Smooth muscle cell (in vitro differentiated cells): ENCODE data around the gene GALNT5. TPM values are rescaled to one million over a fixed set of nuclear protein-coding genes. Genes with fewer than 3 reads are reported as not detected.

Source experiments
- DNase-seq: peaks from one replicate; lab custom pipeline; 2025; ENCODE audit not compliant: unreplicated experiment; lab: John Stamatoyannopoulos, UW
- H2AFZ ChIP-seq: fragments of 200-600 bp; sonication (generic); 2 replicates; pipeline ENCODE4 v1.6.0; 2016; ENCODE audit warnings: antibody characterized with exemption, low read depth, mild to moderate bottlenecking
- H3F3A ChIP-seq: fragments of 200-600 bp; sonication (generic); 2 replicates; pipeline ENCODE4 v1.6.0; 2017; ENCODE audit warnings: antibody characterized with exemption, low read depth
- H3K27ac ChIP-seq: fragments of 200-600 bp; sonication (generic); 2 replicates; pipeline ENCODE4 v1.5.1; 2016; ENCODE audit warnings: low read depth, mild to moderate bottlenecking
- H3K27me3 ChIP-seq: fragments of 200-600 bp; sonication (generic); 2 replicates; pipeline ENCODE4 v1.6.1; 2016; ENCODE audit warnings: low read depth, mild to moderate bottlenecking
- H3K36me3 ChIP-seq: fragments of 200-600 bp; sonication (generic); 2 replicates; pipeline ENCODE4 v1.5.1; 2016; ENCODE audit warnings: low read depth
- H3K4me1 ChIP-seq: fragments of 200-600 bp; sonication (generic); 2 replicates; pipeline ENCODE4 v1.5.1; 2016; ENCODE audit warnings: low read depth
- H3K4me2 ChIP-seq: fragments of 200-600 bp; sonication (generic); 2 replicates; pipeline ENCODE4 v1.6.0; 2016; ENCODE audit warnings: mild to moderate bottlenecking
- H3K4me3 ChIP-seq: fragments of 200-600 bp; sonication (generic); 2 replicates; pipeline ENCODE4 v1.5.1; 2016; ENCODE audit warnings: mild to moderate bottlenecking
- H3K79me2 ChIP-seq: fragments of 200-600 bp; sonication (generic); 2 replicates; pipeline ENCODE4 v1.6.0; 2016; ENCODE audit warnings: low read depth, mild to moderate bottlenecking
- H3K9ac ChIP-seq: fragments of 200-600 bp; sonication (generic); 2 replicates; pipeline ENCODE4 v1.6.0; 2016; ENCODE audit warnings: low read depth
- H3K9me3 ChIP-seq: fragments of 200-600 bp; sonication (generic); replicated peaks from 2 replicates; pipeline ENCODE4 v1.5.1; 2016; ENCODE audit warnings: low read depth
- H4K20me1 ChIP-seq: fragments of 200-600 bp; sonication (generic); 2 replicates; pipeline ENCODE4 v1.6.0; 2016; ENCODE audit warnings: low read depth
- WGBS: methylation state at CpG from one replicate; pipeline ENCODE4 v1.1.7; 2016; ENCODE audit warnings: low lambda C conversion rate; 5-methylcytosine and 5-hydroxymethylcytosine counted together
- polyA plus RNA-seq: library from polyadenylated mRNA; unstranded; fragments of >200 nt; fragmentation: Nextera tagmentation; extraction: Ambion mirVana; gene quantifications from 2 replicates; pipeline ENCODE4 v1.2.1, GENCODE V29; 2016
- total RNA-seq: library from RNA; depleted of rRNA; stranded (reverse); fragments of >200 nt; gene quantifications from 2 replicates; pipeline ENCODE4 v1.2.3, GENCODE V29; 2014
- TF ChIP-seq, protein P1 (sequence below): fragments of 200-600 bp; sonication (generic); IDR thresholded peaks from 2 replicates; pipeline ENCODE4 v1.5.1; 2017; ENCODE audit warnings: borderline replicate concordance, mild to moderate bottlenecking, antibody characterized with exemption; ENCODE audit not compliant: insufficient read depth, poor library complexity, severe bottlenecking

Gene GALNT5
- total and polyA plus RNA-seq, 2 experiments from 2014 or later = 1.8 to 2.0 TPM

DNA sequence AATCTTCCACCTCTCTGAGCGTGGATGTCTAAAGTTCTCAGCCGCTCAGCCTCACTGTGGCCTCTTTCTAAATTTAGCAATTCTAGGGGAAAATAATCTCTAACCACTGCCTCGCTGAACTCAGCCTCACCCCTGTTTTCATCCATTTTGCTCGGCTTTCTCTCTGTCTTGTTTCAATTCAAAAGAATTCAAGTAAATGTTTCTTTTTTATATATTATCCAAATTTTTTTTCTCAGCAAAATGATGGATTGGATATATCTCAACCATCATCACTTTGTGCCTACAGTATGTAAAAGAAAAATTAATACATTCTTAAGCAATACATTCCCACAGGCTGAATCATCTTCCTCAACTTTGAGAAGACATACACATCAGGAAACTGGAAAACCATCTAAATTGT, 24.0 kb upstream of the GALNT5 start:
- no peak overlapping the region for H3K4me3 ChIP-seq
- H2AFZ ChIP-seq = no peak overlapping the region
- no peaks in the 10 kb centered on the region for H3K36me3 ChIP-seq
- H3F3A ChIP-seq = no peaks in the 10 kb centered on the region
- no peak overlapping the region for H3K27ac ChIP-seq
- no peak for DNase-seq
- TF ChIP-seq, protein P1, sequence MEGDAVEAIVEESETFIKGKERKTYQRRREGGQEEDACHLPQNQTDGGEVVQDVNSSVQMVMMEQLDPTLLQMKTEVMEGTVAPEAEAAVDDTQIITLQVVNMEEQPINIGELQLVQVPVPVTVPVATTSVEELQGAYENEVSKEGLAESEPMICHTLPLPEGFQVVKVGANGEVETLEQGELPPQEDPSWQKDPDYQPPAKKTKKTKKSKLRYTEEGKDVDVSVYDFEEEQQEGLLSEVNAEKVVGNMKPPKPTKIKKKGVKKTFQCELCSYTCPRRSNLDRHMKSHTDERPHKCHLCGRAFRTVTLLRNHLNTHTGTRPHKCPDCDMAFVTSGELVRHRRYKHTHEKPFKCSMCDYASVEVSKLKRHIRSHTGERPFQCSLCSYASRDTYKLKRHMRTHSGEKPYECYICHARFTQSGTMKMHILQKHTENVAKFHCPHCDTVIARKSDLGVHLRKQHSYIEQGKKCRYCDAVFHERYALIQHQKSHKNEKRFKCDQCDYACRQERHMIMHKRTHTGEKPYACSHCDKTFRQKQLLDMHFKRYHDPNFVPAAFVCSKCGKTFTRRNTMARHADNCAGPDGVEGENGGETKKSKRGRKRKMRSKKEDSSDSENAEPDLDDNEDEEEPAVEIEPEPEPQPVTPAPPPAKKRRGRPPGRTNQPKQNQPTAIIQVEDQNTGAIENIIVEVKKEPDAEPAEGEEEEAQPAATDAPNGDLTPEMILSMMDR = no peak
- peaks cover 5% of the 10 kb centered on the region for H3K4me1 ChIP-seq
- no peaks in the 10 kb centered on the region for H4K20me1 ChIP-seq
- H3K9me3 ChIP-seq = no peaks in the 10 kb centered on the region
- H3K9ac ChIP-seq = no peak overlapping the region
- 81% methylated on average over 4 of the region's 4 CpGs for WGBS
- H3K4me2 ChIP-seq = no peak overlapping the region
- no peaks in the 10 kb centered on the region for H3K79me2 ChIP-seq
- H3K27me3 ChIP-seq = no peaks in the 10 kb centered on the region

DNA sequence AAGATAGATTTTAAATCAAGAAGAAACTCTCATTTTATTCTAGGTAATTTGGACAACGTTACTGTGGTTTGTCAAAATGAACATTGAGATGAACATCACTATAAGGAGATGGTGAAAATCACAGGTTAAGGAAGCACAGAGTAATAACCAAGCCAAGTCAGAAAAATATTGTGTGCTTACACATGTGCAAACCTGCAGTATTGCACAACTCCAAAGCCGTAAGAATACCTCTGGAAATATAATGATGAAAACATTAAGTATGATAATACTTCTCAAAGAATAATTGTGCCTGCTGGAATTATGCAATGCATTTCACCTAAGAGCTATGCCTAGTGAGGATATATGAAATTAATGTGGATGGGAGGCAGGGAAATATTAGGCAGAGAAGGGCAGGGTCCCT, 21.1 kb upstream of the GALNT5 start:
- no peak overlapping the region for H3K27ac ChIP-seq
- TF ChIP-seq, protein P1 = no peak
- H3K4me2 ChIP-seq = no peak overlapping the region

DNA sequence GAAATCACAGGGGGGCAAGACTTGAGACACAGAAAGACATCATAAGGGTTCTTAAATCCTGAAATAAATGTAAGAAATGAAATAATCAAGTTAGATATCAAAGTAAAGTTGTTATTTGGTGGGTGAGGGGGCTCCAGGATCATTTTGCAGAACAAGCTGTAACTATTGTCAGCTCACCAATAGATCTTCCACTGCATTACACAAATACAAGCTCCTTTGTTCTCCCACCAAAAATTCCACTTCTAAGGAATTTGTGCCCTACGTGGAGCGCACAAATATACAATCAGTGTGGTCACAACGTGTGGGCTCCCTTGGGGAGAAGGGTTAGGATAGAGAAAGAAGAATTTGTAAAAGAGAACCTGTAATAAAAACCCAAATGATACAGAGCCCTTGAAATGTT, 19.2 kb upstream of the GALNT5 start:
- no peak overlapping the region for H2AFZ ChIP-seq
- no peaks in the 10 kb centered on the region for H3K79me2 ChIP-seq
- no peaks in the 10 kb centered on the region for H3K9me3 ChIP-seq
- H4K20me1 ChIP-seq = no peaks in the 10 kb centered on the region
- no peak overlapping the region for H3K9ac ChIP-seq
- DNase-seq = no peak
- no peaks in the 10 kb centered on the region for H3K36me3 ChIP-seq
- H3F3A ChIP-seq = no peaks in the 10 kb centered on the region
- no peaks in the 10 kb centered on the region for H3K27me3 ChIP-seq
- H3K4me3 ChIP-seq = no peak overlapping the region
- TF ChIP-seq, protein P1 = no peak
- H3K4me2 ChIP-seq = no peak overlapping the region
- WGBS = 76% methylated on average over 3 of the region's 3 CpGs
- H3K4me1 ChIP-seq = peaks cover 10% of the 10 kb centered on the region
- H3K27ac ChIP-seq = no peak overlapping the region

More for the DNA sequence above, 21.1 kb upstream of the GALNT5 start:
- no peaks in the 10 kb centered on the region for H3K79me2 ChIP-seq
- no peak for DNase-seq
- H3K9me3 ChIP-seq = no peaks in the 10 kb centered on the region
- H3K9ac ChIP-seq = no peak overlapping the region
- H2AFZ ChIP-seq = no peak overlapping the region
- H4K20me1 ChIP-seq = no peaks in the 10 kb centered on the region
- H3K27me3 ChIP-seq = no peaks in the 10 kb centered on the region
- no peak overlapping the region for H3K4me3 ChIP-seq
- WGBS = 88% methylated on average over 2 of the region's 2 CpGs
- no peaks in the 10 kb centered on the region for H3F3A ChIP-seq
- H3K4me1 ChIP-seq = peaks cover 10% of the 10 kb centered on the region
- H3K36me3 ChIP-seq = no peaks in the 10 kb centered on the region

DNA sequence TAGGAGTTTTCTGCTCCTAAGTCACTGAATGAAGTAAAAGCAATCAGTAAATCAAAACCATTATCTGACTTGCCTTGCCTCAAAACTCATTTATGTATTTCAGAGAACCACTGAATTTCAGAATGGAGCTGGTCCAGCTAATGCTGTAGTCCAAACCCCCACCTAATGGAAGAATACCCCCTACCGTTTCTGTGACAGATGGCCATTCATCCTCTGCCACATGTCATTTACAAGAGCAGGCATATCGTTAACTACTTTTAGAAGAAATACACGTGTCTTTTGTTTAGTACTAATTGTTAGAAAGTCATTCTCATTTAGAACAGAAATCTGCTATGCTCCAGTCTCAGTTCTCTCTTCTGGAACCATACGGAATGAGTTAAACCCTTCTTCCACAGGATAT, 12.8 kb upstream of the GALNT5 start:
- no peaks in the 10 kb centered on the region for H3K36me3 ChIP-seq
- peak overlapping the region; percentile 11 for H2AFZ ChIP-seq
- H3K9me3 ChIP-seq = no peaks in the 10 kb centered on the region
- H3K27me3 ChIP-seq = no peaks in the 10 kb centered on the region
- TF ChIP-seq, protein P1 = no peak
- peaks cover 11% of the 10 kb centered on the region for H3K4me1 ChIP-seq
- H3K79me2 ChIP-seq = no peaks in the 10 kb centered on the region
- H4K20me1 ChIP-seq = no peaks in the 10 kb centered on the region
- no peaks in the 10 kb centered on the region for H3F3A ChIP-seq
- H3K27ac ChIP-seq = no peak overlapping the region
- no peak overlapping the region for H3K4me2 ChIP-seq
- no peak overlapping the region for H3K4me3 ChIP-seq
- WGBS = 68% methylated on average over 4 of the region's 4 CpGs
- DNase-seq = no peak
- no peak overlapping the region for H3K9ac ChIP-seq
